Eye (tissue), 1 donor: ENCODE measurements around the gene HOXD13.

Experiments
- DNase-seq: peaks from one replicate; pipeline ENCODE4 v3.0.0-alpha.2; 2015

The HOXD13 gene

DNA sequence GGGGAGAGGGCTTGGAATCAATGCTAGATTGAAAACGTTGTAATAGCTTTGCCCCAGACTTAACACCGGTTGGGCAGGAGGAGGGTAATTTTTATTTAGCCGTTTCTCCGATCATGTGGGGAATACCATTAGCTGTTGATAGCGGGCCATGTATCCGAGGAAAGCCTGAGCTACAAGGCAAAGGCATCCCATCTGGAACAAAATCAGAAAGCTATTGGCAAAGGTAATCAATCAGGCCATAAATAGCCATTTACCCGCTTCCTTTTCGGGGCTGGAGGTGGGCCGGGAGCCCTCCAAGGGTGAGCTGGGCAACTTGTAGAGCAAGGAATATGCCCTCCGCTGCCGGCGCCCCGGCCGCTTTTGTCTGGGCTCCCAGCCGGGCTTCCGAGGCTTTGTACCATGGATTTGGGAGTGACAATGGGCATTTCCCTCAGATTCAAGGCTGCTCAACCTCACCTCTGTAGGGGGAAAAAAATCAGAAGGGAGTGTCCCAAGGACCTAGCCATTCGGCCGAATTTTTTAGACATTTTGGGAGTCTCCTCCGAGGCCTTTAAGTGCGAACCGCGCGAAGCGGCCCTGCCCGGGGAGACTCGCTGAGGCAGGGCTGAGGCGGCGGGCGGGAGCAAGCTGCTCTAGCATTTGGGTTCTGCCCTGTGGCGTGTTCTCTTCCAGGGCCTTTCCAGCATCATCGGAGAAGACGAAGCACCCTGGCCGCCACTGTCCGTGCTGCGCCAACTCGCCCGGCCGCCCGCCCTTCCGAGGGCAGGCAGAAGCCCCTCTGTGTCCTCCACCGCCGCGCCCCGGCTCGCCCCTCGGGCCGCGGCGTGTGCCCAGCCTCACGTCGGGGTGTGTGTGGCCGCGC, 28.9 kb downstream of the HOXD13 start:
- no peak for DNase-seq

DNA sequence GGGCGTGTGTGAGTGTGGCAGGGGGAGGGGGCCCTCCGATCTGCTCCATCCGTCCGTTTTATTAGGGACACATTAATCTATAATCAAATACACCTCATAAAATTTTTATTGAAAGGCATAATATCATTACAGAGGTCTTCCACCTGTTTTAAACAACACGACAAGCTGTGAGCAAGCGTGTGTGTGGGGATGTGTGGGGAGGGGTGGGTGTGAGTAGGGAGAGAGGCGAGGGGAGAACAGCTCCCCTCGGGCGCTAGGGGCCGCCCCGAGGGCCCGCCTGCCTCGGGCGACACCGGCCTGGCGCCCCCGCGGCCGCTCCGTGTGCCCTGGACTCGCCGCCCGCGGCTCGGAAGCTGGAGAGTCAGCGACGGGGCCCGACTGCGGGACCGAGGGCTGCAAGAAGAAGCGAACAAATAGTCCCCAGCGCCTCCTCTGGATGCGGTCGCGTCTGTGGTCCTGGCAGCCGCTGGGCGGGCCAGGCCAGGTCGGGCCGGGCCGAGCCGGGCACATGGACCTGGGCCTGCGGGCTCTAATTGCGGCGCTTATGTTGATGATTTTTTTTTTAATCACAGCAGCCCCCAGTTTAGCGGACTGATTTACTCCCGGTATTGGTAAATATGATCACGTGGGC, 29.6 kb downstream of the HOXD13 start:
- peak; percentile 84 for DNase-seq

DNA sequence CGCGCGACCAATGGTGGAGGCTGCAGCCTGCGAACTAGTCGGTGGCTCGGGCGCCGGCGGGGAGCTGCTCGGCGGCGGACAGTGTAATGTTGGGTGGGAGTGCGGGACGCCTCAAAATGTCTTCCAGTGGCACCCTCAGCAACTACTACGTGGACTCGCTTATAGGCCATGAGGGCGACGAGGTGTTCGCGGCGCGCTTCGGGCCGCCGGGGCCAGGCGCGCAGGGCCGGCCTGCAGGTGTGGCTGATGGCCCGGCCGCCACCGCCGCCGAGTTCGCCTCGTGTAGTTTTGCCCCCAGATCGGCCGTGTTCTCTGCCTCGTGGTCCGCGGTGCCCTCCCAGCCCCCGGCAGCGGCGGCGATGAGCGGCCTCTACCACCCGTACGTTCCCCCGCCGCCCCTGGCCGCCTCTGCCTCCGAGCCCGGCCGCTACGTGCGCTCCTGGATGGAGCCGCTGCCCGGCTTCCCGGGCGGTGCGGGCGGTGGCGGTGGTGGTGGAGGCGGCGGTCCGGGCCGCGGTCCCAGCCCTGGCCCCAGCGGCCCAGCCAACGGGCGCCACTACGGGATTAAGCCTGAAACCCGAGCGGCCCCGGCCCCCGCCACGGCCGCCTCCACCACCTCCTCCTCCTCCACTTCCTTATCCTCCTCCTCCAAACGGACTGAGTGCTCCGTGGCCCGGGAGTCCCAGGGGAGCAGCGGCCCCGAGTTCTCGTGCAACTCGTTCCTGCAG, 30.3 kb downstream of the HOXD13 start, which contains the start of gene HOXD9:
HOXD9 (plus strand) TSS at position 37 of the 728 bp plus-strand sequence; CDS start at position 87, 50 bp downstream.
- DNase-seq = no peak

DNA sequence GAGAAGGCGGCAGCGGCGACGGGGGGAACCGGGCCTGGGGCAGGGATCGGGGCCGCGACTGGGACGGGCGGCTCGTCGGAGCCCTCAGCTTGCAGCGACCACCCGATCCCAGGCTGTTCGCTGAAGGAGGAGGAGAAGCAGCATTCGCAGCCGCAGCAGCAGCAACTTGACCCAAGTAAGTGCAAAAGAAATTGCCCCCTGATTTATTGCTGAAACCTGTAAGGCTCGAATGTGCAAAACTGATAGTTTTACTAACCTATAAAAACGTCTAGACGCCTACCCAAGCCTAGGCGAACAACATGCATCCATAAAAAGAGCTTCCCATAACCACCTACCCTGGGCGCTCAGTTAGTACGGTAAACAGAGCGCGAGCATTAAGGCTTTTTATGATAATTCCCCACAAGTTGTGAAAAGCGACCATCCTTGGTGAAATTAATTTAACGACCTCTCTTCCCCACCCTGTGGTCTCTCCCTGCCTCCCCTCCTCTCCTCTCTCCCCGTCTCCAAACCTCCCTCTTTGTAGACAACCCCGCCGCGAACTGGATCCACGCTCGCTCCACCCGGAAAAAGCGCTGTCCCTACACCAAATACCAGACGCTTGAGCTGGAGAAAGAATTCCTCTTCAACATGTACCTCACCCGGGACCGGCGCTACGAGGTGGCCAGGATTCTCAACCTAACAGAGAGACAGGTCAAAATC, 31.0 kb downstream of the HOXD13 start:
- DNase-seq = no peak

DNA sequence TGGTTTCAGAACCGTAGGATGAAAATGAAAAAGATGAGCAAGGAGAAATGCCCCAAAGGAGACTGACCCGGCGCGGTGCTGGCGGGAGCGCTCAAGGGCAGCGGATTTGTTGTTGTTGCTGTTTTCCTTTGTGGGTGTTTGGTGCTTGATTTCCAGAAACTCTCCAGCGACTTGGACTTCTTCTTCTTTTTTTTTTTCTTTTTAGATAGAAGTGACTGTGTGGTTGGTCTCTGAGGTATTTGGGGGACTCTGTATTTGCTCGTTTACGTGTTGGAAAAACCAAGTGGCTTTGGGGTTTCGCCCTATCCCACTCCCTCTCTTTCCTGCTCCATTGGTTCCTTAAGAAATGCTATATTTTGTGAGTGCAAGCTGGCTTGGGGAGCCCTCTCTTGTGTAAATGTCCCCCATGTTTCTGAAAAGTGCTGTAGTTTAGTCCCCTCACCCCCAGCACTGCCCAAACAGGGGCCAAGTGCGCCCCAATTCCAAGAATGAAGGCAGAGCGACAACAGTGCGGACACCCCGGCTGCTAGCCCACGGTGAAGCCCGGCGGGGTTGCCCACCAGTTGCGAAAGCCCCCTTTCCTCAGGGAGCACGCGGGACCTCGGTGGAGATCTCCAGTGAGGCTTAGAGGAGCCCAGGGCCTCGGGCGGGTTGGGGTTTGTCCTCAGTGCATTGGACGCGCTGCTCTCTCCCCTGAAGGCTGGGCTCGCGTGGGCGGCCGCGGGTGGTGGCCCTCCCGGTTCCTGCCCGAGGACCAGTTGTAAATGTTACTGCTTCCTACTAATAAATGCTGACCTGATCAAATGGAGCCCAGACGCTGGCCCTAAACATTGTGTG, 31.8 kb downstream of the HOXD13 start:
- DNase-seq = no peak

DNA sequence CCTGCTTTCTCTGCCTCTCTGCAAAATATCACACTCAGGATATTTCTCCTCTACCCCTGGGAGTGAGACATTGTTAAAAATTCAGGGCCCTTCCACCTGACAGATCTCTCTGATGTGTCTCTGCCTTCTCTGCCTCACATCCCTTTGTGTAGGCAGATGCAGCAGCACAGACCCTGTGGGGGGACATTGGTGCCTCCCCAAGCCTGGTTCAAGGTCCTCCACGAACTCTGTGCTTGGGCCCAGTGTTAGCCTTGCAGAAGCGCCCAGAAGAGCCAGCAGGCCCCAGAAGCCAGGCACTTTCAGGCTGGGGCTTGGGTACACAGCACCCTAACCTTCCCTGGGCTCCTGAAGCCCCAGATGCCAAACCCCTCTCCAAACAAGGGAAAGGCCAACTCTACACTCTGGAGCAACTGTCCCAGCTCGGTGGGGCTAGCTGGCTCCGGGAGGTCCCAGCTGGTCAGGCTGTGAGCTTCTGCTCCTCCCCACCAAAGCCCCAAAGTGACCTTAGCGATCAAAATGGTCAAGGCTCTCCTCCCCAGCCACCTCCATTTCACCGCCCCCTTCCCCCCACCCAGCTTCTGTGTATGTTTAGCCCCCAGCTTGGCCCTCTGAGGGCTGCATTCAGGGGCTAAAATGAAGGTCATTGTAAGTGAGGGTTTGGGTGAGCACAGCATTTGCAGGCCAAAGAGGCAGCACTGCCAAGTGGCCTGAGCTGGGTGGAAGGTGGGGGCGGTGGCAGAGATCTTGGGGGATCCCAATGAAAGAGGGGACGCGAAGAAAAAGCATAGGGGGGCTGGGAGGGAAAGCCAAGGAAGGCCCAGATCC, 32.6 kb downstream of the HOXD13 start:
- no peak for DNase-seq

DNA sequence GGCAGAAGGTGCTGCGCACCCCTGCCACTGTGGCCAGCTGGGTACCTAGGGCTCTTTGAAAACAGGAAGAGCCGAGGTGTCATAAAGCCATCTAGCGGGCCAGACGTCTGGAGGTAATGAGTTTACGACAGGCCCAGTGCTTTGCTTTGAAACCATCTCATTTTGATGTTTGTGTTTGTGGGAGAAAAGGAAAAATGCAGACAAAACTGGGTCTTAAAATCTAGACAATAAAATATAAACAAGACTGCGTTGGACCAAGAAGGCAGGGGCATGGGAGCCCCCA, 33.2 kb downstream of the HOXD13 start:
- no peak for DNase-seq

DNA sequence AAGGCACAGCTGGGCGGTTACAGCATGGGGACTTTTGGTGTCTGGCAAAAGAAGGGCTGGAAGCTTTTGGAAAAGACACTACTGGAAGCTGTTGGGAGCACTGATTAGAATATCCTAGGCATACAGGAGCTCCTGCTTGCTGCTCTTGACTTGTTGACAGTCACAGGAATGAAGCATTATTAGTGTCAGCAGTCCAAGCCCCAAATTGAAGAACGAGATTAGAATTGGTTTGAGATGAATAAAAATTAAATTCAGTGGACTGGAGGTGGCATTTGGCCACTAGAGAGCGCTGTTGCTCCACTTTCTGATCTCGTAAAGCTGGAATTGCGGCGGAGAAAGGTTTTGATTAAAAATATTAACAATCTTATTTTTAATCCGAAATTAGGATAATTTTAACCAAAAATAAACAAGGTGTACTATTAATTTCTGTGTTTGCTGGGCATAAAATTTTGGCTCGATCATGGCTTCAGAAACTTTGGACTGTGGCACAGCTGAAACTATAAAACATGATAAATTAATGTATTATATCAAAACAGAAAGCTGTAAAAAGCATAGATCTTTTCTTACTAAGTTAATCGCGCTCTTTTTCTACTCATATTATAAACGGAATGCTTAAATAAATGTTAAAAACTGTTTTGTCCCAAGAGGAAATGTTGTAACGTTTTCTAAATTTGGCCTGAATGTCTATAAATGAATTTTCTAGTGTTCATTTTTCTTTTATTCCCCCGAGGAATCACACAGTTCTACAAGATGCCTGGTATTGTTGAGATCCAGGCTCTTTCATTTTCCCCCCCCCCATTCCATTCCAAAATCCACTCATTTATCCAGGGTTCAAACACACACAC, 34.6 kb downstream of the HOXD13 start:
- DNase-seq = peak; percentile 93

DNA sequence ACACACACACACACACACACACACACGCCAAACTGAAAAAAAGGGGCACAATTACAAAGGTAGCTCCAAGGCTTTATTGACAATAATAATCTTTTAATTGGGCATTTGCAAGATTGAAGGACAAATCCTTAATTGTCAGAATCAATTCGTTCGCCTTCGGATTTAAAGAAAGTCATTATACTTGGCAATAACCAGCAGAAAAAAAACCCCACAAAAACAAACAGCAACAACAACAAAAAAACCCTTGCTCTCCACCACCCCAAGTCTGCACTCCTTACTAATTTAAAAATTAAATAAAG, 35.2 kb downstream of the HOXD13 start:
- no peak for DNase-seq

DNA sequence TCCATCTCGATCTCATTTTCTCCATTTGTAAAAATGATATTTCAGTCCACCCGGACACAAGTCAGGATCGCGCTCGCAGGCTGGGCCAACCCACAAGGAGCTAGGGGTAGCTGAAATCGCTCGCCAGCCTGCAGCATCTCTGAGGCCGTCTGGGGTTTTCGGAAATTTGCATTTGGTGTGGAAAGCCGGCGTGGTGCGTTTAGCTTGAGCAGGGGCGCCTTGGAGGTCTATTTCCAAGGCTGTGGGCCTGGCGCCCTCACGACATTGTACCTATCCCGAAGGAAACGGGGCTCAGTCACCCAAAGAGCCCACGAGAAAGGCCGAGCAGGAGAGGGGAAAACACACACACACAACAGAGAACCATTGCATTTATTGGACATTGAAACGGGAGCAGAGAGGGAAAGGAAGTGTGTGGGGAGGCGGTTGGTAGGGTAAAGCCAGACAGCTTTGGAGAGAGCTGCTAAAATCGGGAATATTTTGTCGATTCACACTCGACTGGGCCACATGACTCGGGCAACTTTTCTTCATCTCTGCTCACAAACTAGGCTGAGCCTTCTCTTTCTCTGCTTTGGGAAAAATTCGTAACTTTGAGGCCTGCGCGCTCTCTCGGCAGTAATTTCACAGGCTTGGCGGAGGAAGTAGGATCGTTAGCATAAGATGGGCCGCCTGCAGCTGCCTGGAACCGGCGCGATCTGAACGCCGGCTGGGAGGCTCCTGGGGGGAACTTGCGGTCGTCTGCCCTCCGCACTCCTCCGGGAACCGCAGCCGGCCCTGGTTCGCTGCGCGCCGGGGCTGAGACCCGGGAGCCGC, 35.9 kb downstream of the HOXD13 start:
- peak; percentile 75 for DNase-seq

DNA sequence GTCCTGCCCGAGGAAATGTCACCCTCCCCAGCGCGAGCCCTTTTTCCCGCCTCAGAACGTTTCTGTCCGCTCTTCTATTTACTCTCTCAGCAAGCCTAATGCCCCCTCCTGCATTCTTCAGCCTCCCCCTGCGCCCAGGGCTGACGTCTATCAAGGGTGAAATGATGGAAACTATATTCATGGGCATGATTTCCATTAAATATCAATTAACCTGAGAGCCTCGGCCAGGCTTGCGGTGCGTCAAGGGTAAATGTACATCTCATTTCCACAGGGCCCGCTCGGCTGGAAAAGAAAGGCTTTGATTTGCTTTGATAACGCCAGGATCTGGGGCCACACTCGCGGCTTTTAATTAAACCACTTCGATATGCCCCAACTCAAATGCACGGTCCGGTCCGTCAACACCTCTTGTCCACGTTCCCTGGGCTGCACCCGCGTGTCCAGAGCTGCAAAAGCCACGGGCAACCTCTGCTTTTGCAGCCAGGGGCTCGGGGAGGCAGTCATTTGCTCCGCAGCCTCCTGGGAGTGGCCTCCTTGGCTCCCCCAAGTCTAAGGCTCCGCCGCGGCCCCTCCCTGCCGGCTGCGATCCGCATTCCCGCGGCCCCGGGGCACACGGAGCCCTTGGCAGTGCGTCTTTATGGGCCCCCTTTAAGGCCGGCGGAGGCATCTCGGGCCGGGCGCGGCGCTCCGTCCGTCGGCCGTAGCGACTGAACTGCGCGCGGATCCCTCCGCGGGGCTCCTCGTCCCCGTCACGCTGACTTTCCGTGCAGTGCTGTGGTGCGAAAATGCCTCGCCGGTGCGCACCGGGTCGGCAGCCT, 36.7 kb downstream of the HOXD13 start, which contains the start of gene HOXD8:
HOXD8 (plus strand) TSS at position 724 of the 815 bp plus-strand sequence. CDS start 662 bp downstream, outside the sequence.
- DNase-seq = peak; percentile 84

DNA sequence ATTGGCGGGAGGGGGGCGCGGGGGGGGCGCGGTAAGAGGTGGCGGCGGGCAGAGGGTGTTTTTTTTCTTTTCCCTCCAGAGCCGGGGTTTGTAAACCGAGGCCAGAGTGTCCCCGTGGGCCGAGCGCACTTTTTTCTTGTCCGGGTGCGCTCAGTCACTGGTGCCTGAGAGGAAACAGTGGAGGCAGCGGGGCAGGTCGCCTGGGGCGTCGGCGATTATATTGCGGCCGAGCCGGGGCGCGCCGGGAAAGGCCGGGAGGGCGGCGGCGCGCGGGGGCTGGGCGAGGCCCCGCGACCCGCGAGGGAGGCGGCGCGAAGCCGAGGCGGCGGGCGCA, 37.3 kb downstream of the HOXD13 start:
- DNase-seq = no peak

DNA sequence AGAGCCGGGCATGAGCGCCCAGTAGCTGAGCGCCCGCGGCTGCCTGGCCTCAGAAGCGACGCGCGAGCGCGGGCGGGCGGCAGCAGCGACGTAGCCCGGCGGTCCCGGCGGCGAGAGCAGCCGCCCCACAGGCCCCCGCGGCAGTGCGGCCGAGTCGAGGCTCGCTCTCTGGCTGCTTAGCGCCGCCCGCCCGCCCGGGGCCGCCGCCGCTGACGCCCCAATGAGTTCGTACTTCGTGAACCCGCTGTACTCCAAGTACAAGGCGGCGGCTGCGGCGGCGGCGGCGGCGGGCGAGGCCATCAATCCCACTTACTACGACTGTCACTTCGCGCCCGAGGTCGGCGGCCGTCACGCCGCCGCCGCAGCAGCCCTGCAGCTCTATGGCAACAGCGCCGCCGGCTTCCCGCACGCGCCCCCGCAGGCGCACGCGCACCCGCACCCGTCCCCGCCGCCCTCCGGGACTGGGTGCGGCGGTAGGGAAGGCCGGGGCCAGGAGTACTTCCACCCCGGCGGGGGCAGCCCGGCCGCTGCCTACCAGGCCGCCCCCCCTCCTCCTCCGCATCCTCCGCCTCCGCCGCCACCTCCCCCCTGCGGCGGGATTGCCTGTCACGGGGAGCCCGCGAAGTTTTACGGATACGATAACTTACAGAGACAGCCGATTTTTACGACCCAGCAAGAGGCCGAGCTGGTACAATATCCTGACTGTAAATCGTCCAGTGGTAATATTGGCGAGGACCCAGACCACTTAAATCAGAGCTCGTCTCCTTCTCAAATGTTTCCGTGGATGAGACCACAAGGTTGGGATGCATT, 37.8 kb downstream of the HOXD13 start:
- DNase-seq = peak; percentile 75

DNA sequence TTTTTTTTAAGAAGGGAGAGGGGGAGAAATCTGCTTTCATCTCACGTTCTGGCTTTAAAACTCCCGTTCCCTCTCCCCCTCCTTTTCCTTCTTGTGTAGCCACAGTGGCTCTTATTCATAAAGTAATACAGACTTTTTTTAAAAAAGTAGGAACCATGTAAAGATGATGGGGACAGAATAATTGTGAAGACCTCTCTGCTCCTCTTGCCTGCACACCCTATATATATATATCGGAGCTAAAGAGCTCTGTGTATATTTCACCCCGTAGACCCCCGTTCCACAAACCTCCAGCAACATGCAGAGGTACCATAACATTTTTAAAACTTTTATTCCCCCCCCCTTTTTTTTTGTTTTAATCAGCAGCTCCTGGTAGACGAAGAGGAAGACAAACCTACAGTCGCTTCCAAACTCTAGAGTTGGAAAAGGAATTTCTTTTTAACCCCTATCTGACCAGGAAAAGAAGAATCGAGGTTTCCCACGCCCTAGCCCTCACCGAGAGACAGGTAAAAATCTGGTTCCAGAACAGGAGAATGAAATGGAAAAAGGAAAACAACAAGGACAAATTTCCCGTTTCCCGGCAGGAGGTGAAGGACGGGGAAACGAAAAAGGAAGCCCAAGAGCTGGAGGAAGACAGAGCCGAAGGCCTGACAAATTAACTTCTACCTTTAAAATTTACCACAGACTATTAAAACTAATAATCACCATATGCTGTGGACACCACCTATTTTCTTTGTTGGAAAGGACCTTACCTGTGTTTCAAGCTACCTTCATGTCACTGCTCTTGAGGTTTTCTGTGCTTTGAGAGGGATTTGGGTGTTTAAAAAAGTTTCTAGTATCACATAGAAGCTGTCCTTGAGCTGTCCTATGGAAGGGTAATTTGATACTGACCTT, 38.7 kb downstream of the HOXD13 start:
- DNase-seq = peak; percentile 71

DNA sequence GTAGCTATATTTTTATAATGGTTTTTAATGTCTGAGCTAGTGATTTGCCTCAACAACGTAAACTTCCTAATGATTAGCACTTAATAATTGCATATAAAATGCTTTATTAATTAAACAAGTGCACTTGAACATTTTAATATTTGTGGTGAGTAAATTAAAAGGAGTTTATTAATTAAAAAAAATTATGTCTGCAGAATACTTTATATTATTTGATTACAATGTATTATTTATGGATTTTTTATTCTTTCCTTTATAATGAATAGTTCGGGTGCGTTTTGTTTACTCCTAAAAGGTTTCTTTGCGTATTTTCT, 39.3 kb downstream of the HOXD13 start:
- DNase-seq = no peak

DNA sequence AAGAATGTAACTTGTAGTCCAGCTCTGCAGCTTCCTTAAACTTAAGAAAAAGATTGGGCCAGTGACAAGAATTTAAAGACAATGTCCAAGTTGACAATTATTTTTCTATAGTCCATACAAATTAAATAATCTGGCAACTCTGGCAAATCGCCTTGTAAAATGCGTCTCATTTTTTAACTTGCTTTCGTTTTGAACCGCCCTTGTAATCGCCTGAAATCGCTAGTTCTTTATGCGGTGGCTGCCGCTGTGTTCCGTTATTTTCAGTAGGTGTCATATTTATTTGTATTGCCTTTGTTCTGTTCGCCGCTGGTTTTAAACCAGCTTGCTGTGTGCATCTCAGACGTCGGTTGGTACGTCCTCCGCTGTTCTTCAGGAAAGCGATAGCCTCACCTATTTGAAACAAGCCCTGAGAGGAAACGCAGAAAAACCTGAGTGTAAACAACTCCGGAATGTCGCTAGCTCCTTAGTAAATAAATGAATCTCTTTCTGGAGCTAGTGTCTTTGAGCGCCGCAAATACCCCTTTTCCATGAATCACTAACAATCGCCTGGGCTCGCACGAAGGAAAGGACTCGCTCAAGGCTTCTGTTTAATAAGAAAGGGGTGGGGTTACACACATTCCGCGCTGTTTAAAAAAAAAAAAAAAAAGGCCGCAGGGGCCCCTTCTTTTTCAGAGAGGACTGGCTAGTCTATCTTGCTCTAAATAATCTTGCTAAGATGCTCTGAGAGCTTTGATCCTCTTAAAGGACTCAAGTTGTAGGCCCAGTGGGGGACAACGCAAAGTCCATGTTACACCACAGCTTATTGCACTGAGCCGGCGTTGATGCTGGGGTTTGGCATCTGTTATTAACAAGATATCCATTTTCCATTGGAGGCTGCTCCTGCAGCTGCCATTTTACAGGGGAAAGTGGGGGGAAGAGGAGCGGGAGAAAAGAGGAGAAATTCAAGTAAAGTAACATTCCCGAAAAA, 40.0 kb downstream of the HOXD13 start:
- DNase-seq = peak; percentile 75
